Upper lobe of left lung (tissue), 6 donors: ENCODE data around the gene ADGRL1. TPM values are rescaled to one million over a fixed set of nuclear protein-coding genes. Genes with fewer than 3 reads are reported as not detected.
"Not testable (repeated sequence)": the region's sequence is repeated elsewhere in the genome, so short reads cannot be mapped to it uniquely, and the experiment has no call there.

Source experiments
- ATAC-seq, 2 donors: fragments of 200-7000 bp; cut with Tn5 transposase; one replicate each; pipeline ENCODE4 v1.9.1; 2022; ENCODE audit warnings: mild to moderate bottlenecking in 2 of 2, moderate library complexity in 2 of 2; ENCODE audit not compliant: low FRiP score in 2 of 2
- DNase-seq, 2 donors: peaks; one replicate each; pipeline ENCODE4 v3.0.0-alpha.2; 2019 to 2020
- H3K27ac ChIP-seq, 4 donors: fragments of 200-600 bp; sonication (generic); one replicate each; pipeline ENCODE4 v1.5.1; 2016 to 2019
- H3K27me3 ChIP-seq, 4 donors: fragments of 200-600 bp; sonication (generic); one replicate each; pipeline ENCODE4 v1.5.1; 2017 to 2019
- H3K36me3 ChIP-seq, 4 donors: fragments of 200-600 bp; sonication (generic); one replicate each; pipeline ENCODE4 v1.5.1; 2016 to 2019
- H3K4me1 ChIP-seq, 4 donors: fragments of 200-600 bp; sonication (generic); one replicate each; pipeline ENCODE4 v1.5.1; 2018 to 2019
- H3K4me3 ChIP-seq, 4 donors: fragments of 200-600 bp; sonication (generic); one replicate each; pipeline ENCODE4 v1.5.1; 2017 to 2019; ENCODE audit warnings: mild to moderate bottlenecking in 2 of 4, moderate library complexity in 1 of 4
- H3K9me3 ChIP-seq, 4 donors: fragments of 200-600 bp; sonication (generic); one replicate each; pipeline ENCODE4 v1.5.1; 2018 to 2019
- POLR2AphosphoS5 ChIP-seq, 2 donors: sonication (generic); formaldehyde crosslinking; IDR thresholded peaks; one replicate each; pipeline ENCODE4 v1.5.1; 2017; ENCODE audit warnings: antibody characterized with exemption in 2 of 2
- WGBS, 2 donors: methylation state at CpG; one replicate each; pipeline ENCODE4 v1.1.5; 2017 to 2018; 5-methylcytosine and 5-hydroxymethylcytosine counted together
- total RNA-seq, 6 donors: library from RNA; depleted of rRNA in 4 of 6; stranded (reverse); fragments of >200 nt in 4 of 6; gene quantifications; one replicate each; pipeline versions ENCODE4 v1.1.0 to v1.2.1, GENCODE V29; 2016 to 2021
- donor health status: DM: no; HTN: no; CAD: no; lungs with moderate emphysema.
- donor health status: DM: no; HTN: yes; CAD: no; lungs with severe emphysema.

The ADGRL1 gene
- total RNA-seq: 10 to 100 TPM; 23.5 to 33.2 (median 27.4) TPM

GRCh38 chr19:14205452-14206287, at the start of gene ADGRL1:
TSS of gene ADGRL1 (minus strand) at chr19:14206169. CDS start at chr19:14183602, 22,567 bp downstream.
- H3K36me3 ChIP-seq, H3K9me3 ChIP-seq, ATAC-seq: not testable (repeated sequence)
- H3K4me3 ChIP-seq: peak within 1 kb of the TSS; percentile 66 to 80 (median 74)
- peaks cover 0 to 16% (median 6%) of the 10 kb centered on the region in 4 donors for H3K27me3 ChIP-seq
- WGBS, 2 donors: 0 to 1% methylated on average over 28 to 29 of the region's 96 CpGs
- peaks cover 12 to 58% (median 23%) of the 10 kb centered on the region in 4 donors for H3K4me1 ChIP-seq
- DNase-seq: peak in 1 of 2 donors; percentile 87
- peak within 1 kb of the TSS; percentile 71 to 82 (median 77) for H3K27ac ChIP-seq

GRCh38 chr19:14255316-14255715, 49.3 kb upstream of the ADGRL1 start:
- WGBS, 2 donors: 44 to 72% methylated on average over 1 of the region's 1 CpG
- H3K36me3 ChIP-seq: not testable (repeated sequence)

GRCh38 chr19:14253822-14254599, 48.0 kb upstream of the ADGRL1 start:
- not testable (repeated sequence) for H3K4me1 ChIP-seq, DNase-seq, H3K27me3 ChIP-seq, H3K4me3 ChIP-seq, H3K27ac ChIP-seq, H3K9me3 ChIP-seq, ATAC-seq, H3K36me3 ChIP-seq
- 18% methylated on average over 18 to 19 of the region's 19 CpGs for WGBS, 2 donors

More at GRCh38 chr19:14255316-14255715, 49.3 kb upstream of the ADGRL1 start:
- not testable (repeated sequence) for H3K4me3 ChIP-seq, DNase-seq, H3K9me3 ChIP-seq, H3K27me3 ChIP-seq, H3K4me1 ChIP-seq, H3K27ac ChIP-seq, ATAC-seq

GRCh38 chr19:14252136-14252535, 46.2 kb upstream of the ADGRL1 start:
- not testable (repeated sequence) for ATAC-seq, H3K36me3 ChIP-seq, H3K4me3 ChIP-seq, H3K9me3 ChIP-seq, H3K27ac ChIP-seq, DNase-seq
- H3K4me1 ChIP-seq: peaks cover 14 to 22% (median 16%) of the 10 kb centered on the region in 4 donors
- 89 to 94% methylated on average over 2 of the region's 2 CpGs for WGBS, 2 donors
- peaks cover 0 to 16% (median 6%) of the 10 kb centered on the region in 4 donors for H3K27me3 ChIP-seq

- Histone ChIP-seq H3K27me3 (peaks cover 0 to 16% (median 6%) of the 10 kb centered on the region in 4 donors), H3K4me3 (no peak overlapping the region), H3K9me3 (no peaks in the 10 kb centered on the region), H3K4me1 (peaks cover 14 to 22% (median 16%) of the 10 kb centered on the region in 4 donors), H3K36me3 (no peaks in the 10 kb centered on the region), H3K27ac (no peak overlapping the region)
- no peak for TF ChIP-seq POLR2AphosphoS5 (IDR thresholded peaks at IDR 0.05)
- DNase-seq (no peak), ATAC-seq (no peak)
- 73 to 78% methylated on average over 5 of the region's 5 CpGs for WGBS, 2 donors
These were observed 44.9 kb upstream of the ADGRL1 start for GRCh38 chr19:14250870-14251269.

GRCh38 chr19:14250315-14250714, 44.3 kb upstream of the ADGRL1 start:
- H3K4me1 ChIP-seq: peaks cover 14 to 22% (median 16%) of the 10 kb centered on the region in 4 donors
- peaks cover 0 to 16% (median 6%) of the 10 kb centered on the region in 4 donors for H3K27me3 ChIP-seq
- H3K27ac ChIP-seq, H3K9me3 ChIP-seq, H3K4me3 ChIP-seq, H3K36me3 ChIP-seq, ATAC-seq, DNase-seq: not testable (repeated sequence)
- 92 to 93% methylated on average over 10 of the region's 10 CpGs for WGBS, 2 donors

GRCh38 chr19:14249891-14250290, 43.9 kb upstream of the ADGRL1 start:
- not testable (repeated sequence) for H3K27ac ChIP-seq, DNase-seq, H3K9me3 ChIP-seq, H3K36me3 ChIP-seq, ATAC-seq, H3K4me3 ChIP-seq
- WGBS, 2 donors: 70 to 79% methylated on average over 2 of the region's 2 CpGs
- H3K27me3 ChIP-seq: peaks cover 0 to 16% (median 6%) of the 10 kb centered on the region in 4 donors
- peaks cover 14 to 22% (median 16%) of the 10 kb centered on the region in 4 donors for H3K4me1 ChIP-seq

GRCh38 chr19:14249012-14249754, 43.2 kb upstream of the ADGRL1 start:
- ATAC-seq (peak; percentile 30 to 35), DNase-seq (peak in 1 of 2 donors; percentile 79)
- Histone ChIP-seq H3K4me3 (peak overlapping the region; percentile 29 to 55 (median 49)), H3K27ac (peak overlapping the region in 1 of 4 donors; percentile 56), H3K27me3 (peaks cover 0 to 16% (median 6%) of the 10 kb centered on the region in 4 donors), H3K4me1 (peaks cover 14 to 22% (median 16%) of the 10 kb centered on the region in 4 donors)
- not testable (repeated sequence) for H3K36me3 ChIP-seq, H3K9me3 ChIP-seq
- WGBS, 2 donors: 2 to 4% methylated on average over 20 to 24 of the region's 39 CpGs
